HG02763 (cell line): Measurements from ENCODE around the gene GSTM2.
"Not testable (repeated sequence)": the region's sequence is repeated elsewhere in the genome, so short reads cannot be mapped to it uniquely, and the experiment has no call there.

ENCODE experiments used
- ATAC-seq: cut with Tn5 transposase; IDR thresholded peaks from one replicate; pipeline ENCODE4 v1.9.1; 2021; ENCODE audit warnings: mild to moderate bottlenecking, moderate library complexity; ENCODE audit not compliant: unreplicated experiment

The GSTM2 gene

DNA sequence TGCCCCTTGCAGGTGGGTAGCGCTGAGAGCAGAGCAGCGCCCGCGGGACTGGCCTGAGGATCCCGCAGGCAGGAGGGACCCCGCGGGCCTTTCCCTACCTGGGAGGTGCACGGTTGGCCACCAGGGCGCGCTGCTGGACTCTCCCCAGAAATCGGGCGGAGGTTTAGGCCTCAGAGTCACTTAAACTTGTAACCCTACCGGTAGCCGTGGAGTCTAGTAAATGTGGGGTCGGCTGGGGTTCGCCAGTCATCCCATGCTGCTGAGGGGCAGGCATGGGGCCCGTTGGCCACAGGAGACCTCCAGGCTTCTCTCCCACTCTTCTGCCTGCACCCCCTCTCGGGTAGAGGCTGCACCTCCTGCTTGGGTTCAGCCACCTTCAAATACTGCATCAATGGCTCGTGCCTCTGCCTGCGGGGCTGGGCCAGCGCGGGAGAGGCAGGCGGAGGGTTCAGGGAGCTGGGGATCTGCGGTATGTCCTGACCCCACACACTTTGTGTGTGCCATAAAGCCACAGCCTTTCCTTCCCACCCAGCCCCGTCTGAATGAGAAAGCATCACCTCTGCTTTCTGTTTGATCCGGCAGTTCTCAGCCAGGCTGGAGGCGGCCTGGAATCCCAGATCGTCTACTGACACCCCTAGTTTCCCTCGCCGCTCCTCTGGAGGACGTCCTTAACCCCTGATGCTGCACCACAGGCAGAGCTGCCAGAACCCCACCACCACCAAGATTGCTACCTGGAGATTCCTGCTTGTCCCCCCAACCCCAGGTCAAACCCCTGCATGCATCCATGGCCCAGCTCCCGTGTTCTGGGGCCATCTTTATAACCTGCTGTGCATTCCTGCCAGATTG, 24.2 kb upstream of the GSTM2 start:
- peak; percentile 75 for ATAC-seq

DNA sequence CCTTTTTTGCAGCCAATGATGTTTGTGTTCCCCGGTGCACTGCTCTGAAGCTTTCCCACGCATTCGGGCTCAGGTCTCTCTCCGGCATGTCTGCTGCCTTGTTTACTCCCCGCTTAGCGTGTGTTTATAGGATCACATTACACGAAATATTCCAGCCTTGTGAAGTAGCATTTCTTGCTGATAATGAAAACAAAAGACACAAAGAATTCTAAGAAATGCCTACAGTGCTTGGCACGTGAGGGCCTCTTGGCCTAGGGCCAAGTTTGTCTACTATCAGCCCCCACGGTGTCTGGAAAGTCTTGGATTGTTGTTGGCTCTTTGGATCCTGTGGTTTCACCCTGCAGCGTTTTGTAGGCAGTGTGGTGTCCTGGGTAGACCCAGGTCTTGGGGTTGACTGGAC, 23.2 kb upstream of the GSTM2 start:
- ATAC-seq = no peak

DNA sequence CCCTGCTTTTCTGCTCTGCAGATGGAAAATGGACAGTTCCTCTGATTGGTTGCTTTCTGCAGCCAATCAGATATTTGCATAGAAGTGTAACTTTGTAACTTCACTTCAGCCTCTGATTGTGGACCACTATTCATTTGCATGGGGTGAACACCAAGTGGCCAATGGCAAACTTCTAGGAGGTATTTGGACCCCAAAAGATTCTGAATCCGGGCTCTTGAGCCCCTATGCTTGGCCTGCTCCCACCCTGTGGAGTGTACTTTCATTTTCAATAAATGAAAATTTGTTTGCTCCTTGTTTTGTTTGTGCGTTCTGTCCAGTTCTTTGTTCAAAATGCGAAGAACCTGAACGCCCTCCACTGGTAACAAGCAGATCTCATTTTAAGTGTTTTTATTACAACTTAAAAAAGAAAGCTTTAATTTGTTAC, 18.4 kb upstream of the GSTM2 start:
- no peak for ATAC-seq

DNA sequence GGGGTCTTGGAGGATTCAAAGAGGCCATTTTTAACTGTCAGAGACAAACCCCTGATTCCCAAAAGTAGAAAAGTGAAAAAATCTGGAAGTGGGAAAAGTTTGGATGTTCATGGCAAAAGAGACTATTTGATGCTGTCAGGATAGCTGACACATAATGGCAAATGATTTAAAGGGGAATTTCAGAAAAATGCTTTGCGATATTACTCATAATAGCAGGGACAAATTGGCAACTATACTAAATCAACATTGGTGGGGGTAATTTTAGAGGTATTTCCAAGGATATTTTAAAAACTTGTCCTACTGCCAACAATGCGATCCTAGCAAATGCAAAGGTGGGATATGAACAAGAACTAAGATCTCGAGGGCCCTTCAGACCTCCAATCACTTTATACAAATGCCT, 17.2 kb upstream of the GSTM2 start:
- ATAC-seq = no peak

DNA sequence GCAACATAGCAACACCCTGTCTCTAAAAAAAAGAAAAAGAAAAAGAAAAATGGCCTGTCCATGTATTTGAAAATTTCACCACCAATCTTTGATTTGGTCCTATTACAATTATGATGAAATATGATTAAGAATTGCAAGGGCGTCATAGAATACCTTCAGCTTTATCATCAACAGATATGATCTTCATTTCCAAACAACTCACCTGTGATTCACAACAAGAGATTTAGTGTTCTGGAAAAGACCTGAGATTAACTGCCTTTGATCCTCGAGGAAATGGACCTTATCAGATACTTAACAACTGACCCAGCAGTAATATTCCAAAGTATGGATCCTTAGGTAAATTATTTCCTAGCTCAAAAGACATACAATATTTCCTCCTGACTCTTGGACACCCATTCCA, 15.5 kb upstream of the GSTM2 start:
- no peak for ATAC-seq

DNA sequence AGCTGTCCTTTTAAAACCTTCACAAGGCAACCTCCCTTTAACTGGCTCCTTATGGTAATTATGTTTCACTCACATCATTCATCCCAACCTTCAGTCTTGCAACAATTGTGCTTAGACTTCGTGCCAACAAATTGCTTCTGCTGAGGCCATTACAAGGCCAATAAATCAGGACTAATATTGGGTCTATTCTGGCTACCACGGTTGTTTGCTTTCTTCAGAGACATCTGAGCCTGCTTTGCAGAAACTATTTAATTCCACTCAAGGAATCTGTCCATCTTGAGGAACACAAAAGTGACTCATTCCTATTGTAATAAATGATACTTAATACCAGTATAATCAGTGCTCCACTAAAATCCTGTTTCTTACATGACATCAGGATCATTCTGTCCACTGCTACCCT, 14.6 kb upstream of the GSTM2 start:
- ATAC-seq = no peak

DNA sequence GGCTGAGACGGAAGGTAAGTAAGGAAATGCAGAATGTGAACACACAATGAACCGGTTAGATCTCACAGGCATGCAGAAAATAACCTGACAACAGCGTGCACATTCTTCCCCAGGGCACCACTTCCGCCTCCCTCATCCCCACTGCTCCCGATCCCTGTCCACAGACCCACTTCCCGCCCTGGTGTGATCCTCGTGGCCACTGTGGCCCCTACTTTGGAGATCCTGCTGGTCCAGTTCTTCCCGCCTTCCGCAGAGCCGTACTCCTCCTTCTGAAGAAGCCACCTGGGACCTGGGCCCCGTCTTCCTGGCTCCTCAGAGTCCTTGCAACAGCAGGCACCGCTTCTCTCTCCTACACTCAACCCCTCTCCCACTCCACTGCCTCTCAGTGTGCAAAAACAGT, 13.3 kb upstream of the GSTM2 start:
- ATAC-seq = no peak

DNA sequence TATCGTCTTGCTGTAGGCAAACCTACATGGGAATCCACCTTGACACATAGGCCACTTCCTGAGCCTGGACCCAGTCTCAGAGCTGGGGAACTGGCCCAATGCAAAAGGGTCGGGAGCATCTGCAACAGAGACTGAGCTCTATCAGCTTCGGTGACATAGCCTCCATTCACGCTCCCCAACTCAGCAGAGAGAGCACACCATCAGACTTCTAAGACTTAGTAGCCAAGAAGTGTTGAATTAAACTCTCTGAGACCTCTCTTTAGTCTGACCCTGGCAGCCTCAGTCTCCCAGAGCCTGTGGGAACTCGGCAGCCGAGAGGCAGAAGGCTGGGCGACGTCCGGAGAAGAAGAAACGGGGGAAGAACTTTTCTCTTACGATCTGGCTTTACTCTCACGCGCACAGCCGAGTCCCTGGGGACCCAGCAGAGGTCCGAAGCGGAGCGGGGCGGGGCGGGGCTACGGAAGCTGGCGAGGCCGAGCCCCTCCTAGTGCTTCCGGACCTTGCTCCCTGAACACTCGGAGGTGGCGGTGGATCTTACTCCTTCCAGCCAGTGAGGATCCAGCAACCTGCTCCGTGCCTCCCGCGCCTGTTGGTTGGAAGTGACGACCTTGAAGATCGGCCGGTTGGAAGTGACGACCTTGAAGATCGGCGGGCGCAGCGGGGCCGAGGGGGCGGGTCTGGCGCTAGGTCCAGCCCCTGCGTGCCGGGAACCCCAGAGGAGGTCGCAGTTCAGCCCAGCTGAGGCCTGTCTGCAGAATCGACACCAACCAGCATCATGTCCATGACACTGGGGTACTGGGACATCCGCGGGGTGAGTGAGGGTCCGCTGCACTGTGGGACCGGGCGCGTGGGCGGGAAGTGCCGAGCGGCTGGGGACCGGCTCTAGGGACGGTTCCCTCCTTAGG, 12.0 kb upstream of the GSTM2 start, which contains the start of gene GSTM4:
TSS of gene GSTM4 (plus strand) at position 485 of the 905 bp plus-strand sequence. CDS start at position 776, 291 bp downstream.
- ATAC-seq = peak; percentile 87

DNA sequence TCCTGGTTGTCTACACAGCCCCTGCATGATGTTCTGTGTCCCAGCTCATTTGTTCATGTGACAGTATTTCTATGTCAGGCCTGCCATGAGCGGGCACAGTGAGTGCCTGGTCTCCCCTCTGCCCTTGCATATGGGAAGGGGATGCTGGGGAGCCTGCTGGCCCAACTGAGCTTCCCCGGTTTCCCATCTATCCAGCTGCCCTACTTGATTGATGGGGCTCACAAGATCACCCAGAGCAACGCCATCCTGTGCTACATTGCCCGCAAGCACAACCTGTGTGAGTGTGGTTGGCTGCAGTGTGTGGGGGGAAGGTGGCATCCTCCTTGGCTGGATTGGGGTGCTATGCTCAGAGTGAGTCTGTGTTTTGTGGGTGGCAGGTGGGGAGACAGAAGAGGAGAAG, 10.5 kb upstream of the GSTM2 start:
- ATAC-seq = no peak

DNA sequence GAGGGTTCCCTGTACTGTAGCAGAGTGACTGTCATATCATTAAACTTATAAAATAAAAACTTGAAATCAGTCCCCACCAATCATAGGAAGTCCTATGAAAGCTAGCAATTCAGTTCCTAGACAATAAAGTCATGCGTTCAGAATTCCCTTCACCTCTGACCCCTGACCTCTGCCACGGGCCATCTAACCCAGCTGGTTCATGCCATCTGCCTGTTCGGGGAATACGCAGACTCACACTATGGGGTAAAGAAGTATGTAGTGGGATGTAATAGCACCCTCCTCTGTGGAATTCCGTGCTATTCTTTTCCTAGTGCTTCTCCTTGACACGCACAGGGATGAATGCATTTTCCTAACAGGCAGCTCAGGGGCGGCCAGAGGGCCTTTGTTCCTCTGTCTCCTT, 9.9 kb upstream of the GSTM2 start:
- ATAC-seq = no peak

DNA sequence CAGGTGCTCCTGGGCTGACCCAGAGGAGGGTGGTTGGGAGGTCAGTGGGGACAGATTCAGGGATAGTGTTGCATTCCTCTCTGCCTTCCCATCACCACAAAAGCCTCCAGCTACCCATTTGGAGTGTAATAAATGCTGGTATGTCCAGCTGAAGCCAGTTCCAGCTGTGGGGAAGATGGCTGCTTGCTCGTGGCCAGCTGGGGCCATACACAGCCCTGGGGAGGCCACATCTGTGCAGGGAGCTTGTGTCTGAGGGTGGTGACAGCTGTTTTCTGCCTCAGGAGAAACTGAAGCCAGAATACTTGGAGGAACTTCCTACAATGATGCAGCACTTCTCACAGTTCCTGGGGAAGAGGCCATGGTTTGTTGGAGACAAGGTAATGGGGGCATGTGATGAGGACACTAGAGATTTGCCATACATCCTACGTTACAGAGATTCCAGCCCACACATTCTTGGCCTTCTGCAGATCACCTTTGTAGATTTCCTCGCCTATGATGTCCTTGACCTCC, 9.3 kb upstream of the GSTM2 start:
- ATAC-seq = no peak

DNA sequence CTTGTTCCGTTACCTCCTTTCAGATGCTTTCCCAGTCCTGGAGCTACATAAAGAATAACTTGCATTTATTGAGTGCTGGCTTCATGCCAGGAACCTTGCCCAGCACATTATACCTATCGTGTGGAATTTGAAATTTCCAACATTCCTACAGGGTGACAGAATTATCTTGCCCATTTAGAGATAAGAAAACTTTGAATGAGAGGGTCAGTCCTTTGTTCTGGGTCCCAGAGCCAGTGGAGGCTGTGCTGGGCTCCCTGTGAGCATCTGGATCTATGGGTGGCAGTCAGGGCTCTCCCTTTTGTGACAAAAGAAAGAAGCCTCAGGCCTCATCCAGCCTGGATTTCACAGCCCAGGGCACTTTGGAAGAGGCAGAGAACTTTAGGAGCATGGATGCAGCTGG, 8.7 kb upstream of the GSTM2 start:
- ATAC-seq = no peak

DNA sequence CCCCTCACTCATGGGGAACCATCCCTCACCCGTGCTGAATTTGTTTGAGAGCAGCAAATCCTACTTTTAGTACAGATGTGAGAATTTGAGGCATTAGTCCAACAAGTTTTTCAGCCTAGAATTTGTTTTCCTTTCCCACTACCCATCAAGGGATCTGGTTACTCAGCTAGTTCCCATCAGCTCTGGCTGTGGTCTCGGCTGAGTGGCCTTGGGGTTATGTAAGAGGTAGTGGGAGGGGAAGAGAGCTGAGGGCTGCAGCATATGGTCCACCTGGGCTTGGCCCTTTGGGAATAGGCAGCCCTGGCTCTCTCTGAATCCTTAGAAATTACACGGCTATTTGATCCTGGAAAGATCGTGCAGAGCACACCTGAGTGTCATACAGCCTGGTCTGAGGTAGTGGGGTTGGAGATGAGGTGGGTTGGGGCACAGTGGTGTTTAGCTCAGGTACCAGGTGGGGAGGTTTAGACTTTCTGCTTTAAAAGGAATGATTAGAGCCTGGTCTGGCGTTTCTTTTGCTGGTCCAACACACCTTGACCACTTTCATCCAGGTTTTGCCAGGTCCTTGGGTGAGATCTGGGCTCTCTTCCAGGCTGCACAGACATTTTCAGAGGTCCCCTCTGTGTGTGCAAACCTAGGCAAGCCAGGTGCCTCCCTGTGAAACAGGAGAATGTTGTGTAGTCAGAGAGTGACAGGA, 7.7 kb upstream of the GSTM2 start:
- no peak for ATAC-seq

DNA sequence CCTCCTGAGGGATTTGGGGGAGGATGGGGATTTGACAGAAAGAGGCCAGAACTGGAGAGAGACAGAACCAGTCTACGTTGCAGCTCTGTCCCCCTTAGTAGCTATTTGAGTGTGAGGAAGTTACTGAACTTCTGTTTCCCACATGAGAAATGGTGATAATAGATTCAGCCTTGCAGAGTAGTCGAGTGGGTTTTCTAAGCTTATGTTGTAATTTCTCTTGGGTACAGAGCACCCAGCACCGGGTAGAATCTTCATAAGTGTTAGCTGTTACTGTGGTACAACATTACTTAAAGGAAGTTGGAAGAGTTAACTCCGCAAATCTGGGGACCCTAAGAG, 7.2 kb upstream of the GSTM2 start:
- ATAC-seq = not testable (repeated sequence)

DNA sequence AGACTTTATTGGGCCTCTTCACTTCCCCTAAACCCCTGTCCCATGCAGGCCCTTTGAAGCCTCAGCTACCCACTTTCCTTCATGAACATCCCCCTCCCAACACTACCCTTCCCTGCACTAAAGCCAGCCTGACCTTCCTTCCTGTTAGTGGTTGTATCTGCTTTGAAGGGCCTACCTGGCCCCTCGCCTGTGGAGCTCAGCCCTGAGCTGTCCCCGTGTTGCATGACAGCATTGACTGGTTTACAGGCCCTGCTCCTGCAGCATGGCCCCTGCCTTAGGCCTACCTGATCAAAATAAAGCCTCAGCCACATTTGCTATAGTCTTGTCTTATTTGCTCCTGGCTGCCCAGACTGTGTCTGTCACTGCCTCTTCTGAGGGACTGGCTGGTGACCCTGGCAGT, 6.5 kb upstream of the GSTM2 start:
- ATAC-seq = no peak

DNA sequence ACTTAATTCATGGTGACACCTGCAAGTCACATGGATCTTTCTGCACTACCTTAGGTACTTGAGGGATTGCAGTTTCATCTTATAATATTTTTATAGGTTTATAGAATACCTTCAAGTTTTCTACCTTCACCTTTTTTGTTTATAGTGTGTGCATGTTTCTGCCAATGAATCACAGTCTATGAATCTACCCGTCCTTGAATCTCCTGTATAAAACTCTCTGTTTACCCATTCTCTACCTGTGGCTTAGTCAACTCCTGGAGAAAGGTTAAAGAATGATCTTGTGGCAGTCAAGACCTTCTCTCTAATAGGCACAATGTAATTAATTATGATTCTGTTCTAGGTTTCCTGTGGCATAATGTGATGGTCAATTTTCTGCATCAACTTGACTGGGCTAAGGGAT, 3.2 kb upstream of the GSTM2 start:
- no peak for ATAC-seq

DNA sequence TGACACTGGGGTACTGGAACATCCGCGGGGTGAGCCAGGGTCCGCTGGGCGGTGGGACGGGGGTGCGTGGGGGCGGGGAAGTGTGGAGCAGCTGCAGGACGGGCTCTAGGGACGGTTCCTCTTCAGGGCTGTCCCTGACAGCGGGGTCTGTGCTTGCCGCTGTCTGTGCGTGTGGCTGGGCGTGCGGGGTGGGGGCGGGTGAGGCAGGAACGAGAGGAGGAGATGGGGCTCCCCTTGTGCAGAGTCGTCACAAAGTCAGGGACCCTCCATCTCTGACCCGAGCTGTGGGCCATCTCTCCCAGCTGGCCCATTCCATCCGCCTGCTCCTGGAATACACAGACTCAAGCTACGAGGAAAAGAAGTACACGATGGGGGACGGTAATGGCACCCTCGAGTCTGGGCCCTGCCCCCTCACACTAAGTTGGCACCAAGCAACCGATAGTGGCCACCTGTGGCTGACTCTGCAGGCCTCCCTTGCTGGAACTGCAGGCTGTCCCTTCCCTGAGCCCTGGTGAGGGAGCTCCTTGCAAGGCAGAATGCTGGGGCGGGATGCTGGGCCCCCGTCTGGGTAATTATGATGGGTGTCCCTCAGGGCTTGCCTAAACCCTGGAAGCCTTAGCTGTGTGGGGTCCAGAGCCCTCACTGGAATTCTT, 392 bp downstream of the GSTM2 start:
- no peak for ATAC-seq

DNA sequence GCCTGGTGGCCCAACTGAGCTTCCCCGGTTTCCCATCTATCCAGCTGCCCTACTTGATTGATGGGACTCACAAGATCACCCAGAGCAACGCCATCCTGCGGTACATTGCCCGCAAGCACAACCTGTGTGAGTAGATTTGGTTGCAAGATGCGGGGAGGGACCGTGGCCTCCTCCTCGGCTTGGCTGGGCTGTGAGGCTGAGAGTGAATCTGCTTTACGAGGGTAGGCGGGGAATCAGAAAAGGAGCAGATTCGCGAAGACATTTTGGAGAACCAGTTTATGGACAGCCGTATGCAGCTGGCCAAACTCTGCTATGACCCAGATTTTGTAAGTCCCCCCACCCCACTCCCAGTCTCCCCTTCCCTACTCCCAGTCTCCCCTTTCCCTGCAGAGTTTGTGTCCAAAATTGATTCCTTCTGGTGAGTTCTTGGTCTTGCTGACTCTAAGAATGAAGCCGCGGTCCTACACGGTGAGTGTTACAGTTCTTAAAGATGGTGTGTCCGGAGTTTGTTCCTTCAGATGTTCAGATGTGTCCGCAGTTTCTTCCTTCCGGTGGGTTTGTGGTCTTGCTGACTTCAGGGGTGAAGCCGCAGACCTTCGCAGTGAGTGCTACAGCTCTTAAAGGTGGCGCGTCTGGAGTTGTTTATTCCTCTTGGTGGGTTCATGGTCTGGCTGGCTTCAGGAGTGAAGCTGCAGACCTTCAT, 1.5 kb downstream of the GSTM2 start:
- ATAC-seq = no peak

DNA sequence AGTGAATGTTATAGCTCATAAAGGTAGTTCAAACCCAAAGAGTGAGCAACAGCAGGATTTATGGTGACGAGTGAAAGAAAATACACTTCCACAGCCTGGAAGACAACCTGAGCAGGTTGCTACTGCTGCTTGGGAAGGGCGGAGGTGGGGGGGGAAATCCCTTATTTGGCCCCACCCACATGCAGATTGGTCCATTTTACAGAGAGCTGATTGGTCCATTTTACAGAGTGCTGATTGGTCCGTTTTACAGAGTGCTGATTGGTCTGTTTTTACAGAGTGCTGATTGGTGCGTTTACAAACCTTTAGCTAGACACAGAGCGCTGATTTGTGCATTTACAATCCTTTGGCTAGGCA, 2.1 kb downstream of the GSTM2 start:
- ATAC-seq = not testable (repeated sequence)

DNA sequence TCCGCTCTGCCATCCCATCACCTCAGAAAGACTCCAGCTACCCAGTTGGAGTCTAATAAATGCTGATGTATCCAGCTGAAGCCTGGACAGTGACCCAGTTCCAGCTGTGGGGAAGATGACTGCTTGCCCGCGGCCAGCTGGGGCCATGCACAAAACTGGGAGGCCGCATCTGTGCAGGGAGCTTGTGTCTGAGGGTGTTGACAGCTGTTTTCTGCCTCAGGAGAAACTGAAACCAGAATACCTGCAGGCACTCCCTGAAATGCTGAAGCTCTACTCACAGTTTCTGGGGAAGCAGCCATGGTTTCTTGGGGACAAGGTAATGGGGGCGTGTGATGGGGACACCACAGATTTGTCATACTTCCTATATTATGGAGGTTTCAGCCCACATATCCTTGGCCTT, 3.2 kb downstream of the GSTM2 start:
- no peak for ATAC-seq
